ENCODE measurements around the gene FKTN.

GRCh38 chr9:105515811-105516413 lies 42.0 kb upstream of the FKTN start:
- no peak for TF ChIP-seq CTCF (IDR thresholded peaks at IDR 0.05; ENCODE audit: insufficient read depth, low read depth, low read length)
- no peak for TF ChIP-seq EZH2 (IDR thresholded peaks at IDR 0.05; ENCODE audit: insufficient read depth, low read length)
